SW480 (cell line): ENCODE measurements around the gene KY.
A peak's percentile ranks its signal among the peaks of the same experiment; 100 is the strongest.

Source experiments
- DNase-seq: peaks from one replicate; pipeline ENCODE4 v3.0.0-alpha.2; 2016; ENCODE audit warnings: low spot score

KY gene

GRCh38 chr3:134667956-134668355 lies 17.1 kb upstream of the KY start:
- DNase-seq = no peak

GRCh38 chr3:134667406-134667805 lies 16.6 kb upstream of the KY start:
- DNase-seq = no peak

- DNase-seq = no peak
These were observed 16.1 kb upstream of the KY start for GRCh38 chr3:134666885-134667284.

- peak; percentile 27 for DNase-seq
These were observed 15.6 kb upstream of the KY start for GRCh38 chr3:134666466-134666865.

GRCh38 chr3:134666052-134666451 lies 15.2 kb upstream of the KY start:
- no peak for DNase-seq

- DNase-seq = no peak
These were observed 14.4 kb upstream of the KY start for GRCh38 chr3:134665243-134665642.

- DNase-seq = no peak
These were observed 13.1 kb upstream of the KY start for GRCh38 chr3:134663721-134664456.

GRCh38 chr3:134660046-134660441 lies 9.2 kb upstream of the KY start:
- DNase-seq = no peak

GRCh38 chr3:134659391-134660045 lies 8.7 kb upstream of the KY start:
- no peak for DNase-seq

- no peak for DNase-seq
These were observed 7.7 kb upstream of the KY start for GRCh38 chr3:134658555-134658954.

- DNase-seq = no peak
These were observed 5.5 kb upstream of the KY start for GRCh38 chr3:134656211-134656800.

- DNase-seq = no peak
These were observed 4.9 kb upstream of the KY start for GRCh38 chr3:134655706-134656105.

GRCh38 chr3:134654031-134654430 lies 3.2 kb upstream of the KY start:
- DNase-seq = no peak

- no peak for DNase-seq
These were observed 2.2 kb upstream of the KY start for GRCh38 chr3:134652886-134653630.

- DNase-seq = no peak
These were observed 1.6 kb upstream of the KY start for GRCh38 chr3:134652409-134652831.

- no peak for DNase-seq
These were observed 672 bp upstream of the KY start for GRCh38 chr3:134651347-134652041.

- no peak for DNase-seq
These were observed 1.6 kb downstream of the KY start for GRCh38 chr3:134649106-134649705.

GRCh38 chr3:134647902-134648760 lies 2.7 kb downstream of the KY start:
- no peak for DNase-seq

GRCh38 chr3:134646086-134646485 lies 4.7 kb downstream of the KY start:
- DNase-seq = no peak

GRCh38 chr3:134645515-134645914 lies 5.3 kb downstream of the KY start:
- no peak for DNase-seq
